Bone marrow (tissue), 2 donors: ENCODE measurements around the gene BCAS3.

Experiments used
- DNase-seq, 2 donors: peaks; one replicate each; lab custom pipeline; 2025; lab: John Stamatoyannopoulos, UW

The BCAS3 gene

DNA sequence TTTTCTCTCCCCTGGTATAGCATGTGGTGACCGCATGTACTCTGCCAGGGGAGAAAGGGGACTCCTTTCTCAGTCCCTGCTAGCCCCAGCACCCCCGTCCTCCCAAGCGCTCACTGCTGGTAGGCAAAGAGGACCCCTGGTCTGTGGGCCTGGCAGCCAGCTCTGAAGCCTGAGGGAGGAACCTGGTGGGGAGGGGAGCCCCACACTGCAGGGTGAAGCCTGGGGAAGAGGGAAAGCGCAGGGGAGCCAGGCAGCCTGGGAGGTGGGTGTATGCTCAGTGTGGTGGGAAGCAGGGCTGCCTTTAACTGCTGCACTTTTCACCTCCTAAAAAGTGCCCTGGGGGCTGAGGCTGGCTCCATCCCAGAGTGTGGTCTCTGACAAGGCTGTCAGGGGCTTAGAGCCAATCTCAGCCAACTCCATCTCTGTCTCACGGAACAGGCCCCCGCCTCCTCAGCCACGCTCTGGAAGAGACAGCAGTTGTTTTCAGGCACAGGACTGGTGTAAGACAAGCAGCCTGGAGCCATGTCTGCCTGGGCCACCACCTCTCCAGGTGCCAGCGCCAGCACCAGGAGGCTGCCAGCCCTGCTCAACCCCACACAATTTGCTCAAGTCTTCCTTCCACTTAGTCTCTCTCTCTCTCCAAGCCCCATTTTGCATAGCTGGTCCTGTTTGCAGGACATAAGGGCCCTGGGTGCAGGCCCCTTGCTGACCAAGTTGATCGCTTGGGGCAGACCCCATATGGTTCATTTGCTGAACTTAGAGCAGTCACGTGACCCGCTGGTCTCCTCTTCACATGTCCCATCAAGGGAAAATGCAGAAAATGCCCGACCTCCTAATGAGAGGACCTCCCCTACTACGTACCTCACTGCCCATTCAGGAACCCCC is 707.3 kb downstream of the BCAS3 start:
- DNase-seq: no peak

DNA sequence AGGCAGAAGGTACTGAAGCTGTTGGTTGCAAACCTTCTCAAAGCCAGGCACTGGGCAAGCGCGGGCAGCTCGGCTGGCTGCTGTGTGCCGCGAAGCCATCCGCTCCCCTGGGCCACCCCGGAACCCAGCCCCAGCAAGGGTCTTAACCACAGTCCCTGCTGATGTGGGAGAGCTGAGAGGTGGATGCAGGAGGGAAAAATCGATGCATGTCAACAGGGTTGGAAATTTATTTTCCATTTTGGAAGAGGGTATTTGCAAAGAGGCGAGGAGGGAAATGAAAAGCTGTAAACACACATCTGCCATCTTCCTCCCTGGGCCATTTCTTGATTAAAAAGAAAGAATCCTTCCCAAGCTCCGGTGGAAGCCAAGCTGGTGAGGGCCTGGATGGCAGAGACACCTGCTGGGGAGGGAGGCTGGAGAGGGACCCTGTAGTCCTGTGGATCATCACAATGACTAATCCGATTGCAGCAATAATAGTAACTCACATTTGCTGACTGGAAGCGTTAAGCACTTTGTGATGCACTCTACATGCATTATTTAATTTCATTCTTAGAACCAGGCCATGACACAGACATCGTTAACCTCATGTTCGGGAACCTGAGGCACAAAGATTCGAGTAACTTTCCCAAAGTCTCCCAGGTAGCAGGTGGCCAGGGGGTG is 708.1 kb downstream of the BCAS3 start:
- DNase-seq: no peak

DNA sequence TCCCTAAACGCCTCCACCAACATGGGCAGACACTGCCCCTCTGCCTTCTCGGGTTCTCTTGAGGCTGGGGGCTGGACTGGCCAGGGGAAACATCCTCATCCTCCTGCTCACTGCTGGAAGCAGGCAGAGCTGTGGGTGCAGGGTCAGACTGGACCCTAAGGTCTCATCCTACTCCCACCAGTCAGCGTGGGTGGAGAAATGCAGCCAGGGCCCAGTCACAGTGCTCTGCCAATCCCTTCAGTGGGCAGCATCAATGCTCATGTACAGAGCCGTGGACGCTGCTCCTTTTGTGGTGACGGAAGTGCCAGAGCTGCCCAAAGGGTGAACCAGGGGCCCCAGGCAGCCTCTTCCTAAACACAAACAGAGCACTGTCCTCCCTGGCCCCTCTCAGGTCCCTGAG is 708.6 kb downstream of the BCAS3 start:
- DNase-seq: no peak

DNA sequence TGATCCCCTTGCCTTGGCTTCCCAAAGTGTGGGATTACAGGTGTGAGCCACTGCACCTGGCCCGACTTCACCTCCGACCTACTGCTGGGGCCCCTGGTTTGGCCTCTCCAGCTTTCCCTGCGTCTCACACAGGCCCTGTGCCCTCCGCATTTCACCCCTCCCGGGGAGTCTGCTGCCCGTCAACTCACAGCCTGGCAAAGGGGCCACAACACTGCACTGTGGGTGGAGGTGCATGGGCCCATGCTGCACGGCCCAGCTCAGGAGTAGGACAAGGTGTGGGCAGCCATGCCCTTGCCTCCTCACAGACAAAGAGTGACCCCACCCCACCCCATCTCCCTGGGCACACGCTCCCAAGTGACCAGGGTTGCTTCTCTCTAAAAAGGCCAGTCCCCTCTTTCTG is 709.4 kb downstream of the BCAS3 start:
- DNase-seq: no peak

DNA sequence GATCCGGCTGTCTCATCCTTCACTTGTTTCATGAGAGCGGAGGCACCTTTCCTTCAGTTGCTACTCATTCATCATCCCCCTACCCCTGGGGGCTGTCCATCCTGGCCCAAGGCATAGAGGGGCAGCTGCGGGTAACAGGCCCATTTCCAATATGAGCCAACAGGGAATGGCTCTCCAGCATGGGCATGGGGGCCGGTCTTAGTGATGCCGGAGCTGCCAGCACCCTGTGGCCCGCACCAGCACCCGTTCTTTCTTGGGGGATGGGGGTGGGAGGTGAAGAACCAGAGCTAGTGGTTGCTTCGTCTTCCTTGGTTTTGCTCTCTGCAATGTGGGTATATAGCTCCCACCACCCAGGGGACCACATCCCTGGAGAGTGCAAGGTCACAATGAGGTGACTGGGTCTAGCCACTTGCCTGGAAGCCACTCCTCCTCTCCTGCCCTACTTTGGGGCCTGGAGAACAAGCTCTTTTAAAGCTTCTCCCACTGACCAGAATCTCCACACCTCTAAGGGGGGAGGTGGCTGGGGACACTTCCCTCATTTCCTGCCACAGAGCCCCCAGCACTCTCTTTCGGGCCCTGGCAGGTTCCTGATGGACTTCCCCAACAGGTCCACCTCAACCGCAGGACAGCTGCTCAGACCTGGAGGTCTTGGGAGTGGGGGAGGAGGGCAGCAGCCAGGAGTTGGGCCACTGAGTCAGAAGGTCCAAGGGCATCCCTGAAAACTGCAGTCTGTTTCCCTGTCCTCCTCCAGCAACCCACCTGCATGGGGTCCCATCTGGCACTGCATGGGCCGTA is 710.1 kb downstream of the BCAS3 start:
- DNase-seq: no peak

DNA sequence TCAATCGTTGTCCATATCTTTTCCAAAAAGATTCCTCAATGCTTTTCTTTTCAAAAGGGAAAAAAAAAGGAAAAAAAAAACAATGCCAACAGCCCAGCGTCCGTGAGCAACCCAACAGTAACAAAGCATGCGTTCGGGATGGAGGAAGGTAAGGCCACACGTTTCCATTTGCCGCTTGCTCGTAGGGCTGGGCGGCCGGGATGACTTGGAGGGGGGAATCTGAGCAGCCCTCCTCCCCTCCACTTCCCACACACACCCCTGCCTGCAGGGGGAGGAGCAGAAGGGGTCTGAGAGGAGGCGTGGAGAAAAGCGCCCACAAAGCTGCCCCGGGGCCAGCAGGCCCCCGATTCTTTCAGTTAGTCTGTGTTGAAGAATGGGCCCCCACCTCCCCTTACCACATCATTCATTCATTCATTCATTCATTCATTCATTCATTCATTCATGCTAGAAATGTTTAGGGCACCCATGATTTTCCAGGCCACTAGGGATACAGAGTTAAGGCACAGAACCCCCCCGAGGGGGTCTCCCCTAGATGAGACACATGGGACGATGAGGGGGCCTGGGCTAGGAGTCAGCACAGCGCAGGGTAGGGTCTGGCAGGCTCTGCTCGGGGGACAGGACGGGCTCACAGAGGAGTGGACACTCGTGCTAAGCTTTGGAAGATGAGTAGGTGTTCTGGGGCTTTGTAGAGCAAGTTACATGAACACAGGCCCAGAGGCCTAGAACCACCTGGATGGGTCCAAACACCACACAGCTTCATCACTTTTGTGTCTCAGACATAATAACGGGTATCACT is 711.1 kb downstream of the BCAS3 start:
- DNase-seq: no peak

DNA sequence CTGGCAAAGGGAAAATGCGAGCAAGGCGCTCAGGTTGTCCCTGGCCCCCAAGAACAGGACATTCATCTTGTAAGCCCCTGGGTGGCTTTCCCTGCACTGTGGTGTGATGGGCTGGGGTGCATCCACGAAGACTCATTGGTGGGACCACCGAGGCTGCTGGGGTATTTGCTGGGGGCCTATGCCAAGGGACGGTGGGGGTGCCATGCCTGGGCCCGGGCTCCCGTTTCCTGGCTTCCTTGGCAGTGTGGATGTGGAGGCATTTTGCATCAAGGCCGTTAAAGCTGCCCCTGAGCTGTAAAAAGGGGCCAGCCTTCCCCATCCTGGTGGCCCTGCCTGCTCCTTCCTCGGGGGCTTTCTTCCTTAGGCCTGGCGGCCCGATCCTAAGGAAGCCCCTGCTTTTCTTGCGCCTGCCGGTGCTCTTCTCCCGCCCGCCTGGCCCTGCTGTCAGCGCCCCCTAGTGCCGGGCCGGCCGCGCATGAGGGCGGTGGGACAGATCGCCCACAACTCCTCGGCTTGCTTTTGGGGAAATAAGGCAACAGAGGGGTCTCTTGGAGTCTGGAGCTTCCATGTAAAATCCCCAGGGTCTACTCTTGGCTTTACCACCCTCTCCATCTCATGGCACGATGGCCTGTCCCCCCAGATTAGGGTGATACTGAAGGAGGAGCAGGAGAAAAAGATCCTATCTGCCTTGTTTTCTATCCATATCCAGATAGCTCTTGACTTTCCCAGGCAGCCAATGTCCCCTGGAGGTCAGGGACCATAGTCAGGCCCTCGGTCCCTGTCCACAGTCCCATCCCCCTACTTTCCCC is 712.2 kb downstream of the BCAS3 start:
- peak in 1 of 2 donors; percentile 19 for DNase-seq

DNA sequence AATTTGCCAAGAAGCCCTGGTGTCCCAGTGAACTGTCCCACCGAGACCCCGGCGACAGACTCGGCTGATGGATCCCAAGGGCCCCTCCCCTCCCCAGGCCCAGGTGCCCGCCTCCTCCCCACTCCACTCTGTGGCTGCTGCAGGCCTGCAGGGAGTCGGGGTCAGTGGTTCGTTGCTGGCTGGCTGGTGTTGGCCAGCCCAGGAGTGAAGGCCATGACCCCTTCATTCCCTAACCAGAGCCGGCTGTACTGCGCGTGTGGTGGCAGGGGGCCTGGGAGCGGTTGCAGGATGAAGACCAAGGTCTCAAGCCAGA is 712.8 kb downstream of the BCAS3 start:
- no peak for DNase-seq

DNA sequence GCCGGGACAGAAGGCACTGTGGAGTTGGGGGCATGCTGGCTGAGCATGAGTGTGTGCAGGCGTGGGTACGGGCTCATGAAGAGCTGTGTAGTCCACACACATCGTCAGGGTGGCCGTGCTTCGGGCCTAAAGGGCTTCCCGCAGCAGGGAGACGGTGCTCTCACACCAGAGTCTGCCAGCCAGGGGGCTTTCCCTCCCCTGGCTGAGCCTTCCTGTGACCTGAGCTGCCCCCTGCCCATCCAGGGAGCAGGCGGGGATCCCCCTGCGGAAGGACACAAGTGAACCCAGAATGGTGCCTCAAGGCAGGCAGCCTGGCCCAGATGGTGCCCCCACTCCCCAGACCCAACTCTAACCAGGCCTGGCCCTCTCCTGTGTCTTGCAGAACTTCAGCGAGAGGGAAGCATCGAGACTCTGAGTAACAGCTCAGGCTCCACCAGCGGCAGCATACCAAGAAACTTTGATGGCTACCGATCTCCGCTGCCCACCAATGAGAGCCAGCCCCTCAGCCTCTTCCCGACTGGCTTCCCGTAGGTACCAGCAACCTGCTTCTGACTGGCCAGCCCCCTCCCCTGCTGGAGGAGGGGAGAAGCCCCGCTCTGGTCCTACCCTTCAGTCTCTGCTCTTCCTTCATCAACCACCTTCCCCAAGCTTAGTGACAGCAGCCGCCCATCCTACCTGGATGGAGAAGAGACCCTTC is 714.1 kb downstream of the BCAS3 start:
- no peak for DNase-seq

DNA sequence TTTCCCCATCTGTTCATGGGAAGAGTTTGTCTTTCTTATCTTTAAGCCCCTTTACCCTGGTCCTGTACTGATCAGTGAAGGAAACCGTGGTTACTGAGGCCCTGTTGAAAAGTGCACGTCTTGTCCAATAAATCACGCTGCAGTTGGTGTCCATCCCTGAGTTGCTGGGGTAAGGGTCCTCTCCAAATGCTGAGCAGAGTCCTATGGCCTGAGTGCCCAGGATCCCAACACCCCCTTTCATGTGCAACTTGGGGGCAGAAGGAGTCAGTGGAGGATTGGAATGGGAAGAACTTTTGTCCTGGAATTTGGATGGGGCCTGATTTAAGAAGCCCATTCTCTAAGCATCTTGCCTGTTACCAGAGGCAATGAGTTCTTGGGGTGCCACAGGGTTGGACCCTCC is 715.0 kb downstream of the BCAS3 start:
- no peak for DNase-seq

DNA sequence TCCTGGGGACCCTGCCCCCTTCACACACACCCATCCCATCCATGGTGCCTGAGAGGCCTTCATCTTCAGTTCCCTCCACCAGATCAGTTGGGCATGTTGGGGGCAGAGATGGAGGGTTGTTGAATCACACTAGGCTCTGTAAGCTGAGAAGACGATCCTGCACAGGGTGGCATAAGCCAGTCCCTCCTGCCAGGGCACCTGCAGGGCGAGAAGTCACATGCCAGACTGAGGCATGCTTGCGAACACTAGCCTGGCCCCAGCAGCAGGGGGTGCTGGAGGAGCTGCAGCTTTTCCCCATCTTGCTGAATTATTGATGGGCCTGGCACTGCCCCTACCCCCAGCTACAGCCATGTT is 715.9 kb downstream of the BCAS3 start:
- no peak for DNase-seq

DNA sequence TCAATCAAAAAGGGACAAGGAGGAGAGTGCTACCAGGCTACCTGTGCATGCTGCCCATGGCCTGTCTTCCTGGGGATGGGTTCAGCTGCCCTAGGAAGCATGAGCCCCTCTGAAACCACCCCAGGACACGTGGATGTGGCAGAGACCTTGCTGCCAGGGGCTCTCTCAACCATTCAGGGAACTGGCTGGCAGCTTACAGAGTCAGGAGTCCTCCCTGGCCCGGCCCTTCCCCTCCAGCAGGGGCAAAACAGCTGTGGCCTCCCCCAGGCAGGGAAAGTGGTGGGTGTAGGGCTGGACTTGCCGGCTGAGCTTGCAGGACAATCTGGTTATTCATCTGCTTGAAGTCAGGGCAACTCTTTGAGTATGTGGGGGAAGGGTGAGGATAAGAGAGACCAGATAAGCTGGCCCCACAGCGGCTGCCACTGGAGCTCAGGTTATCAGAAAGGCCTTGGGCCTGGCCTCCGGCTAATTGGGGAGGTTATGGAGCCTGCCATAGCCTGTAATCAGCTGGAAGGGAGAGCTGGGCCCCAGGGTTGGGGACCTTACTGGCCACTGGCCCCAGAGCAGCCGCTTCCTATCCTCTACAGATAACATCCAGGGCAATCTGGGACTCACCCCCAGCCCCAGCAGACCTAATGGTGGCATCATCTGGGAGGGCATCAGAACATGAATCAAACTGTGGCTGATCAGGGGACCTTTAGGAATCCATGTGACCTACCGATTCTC is 716.4 kb downstream of the BCAS3 start:
- DNase-seq: no peak

DNA sequence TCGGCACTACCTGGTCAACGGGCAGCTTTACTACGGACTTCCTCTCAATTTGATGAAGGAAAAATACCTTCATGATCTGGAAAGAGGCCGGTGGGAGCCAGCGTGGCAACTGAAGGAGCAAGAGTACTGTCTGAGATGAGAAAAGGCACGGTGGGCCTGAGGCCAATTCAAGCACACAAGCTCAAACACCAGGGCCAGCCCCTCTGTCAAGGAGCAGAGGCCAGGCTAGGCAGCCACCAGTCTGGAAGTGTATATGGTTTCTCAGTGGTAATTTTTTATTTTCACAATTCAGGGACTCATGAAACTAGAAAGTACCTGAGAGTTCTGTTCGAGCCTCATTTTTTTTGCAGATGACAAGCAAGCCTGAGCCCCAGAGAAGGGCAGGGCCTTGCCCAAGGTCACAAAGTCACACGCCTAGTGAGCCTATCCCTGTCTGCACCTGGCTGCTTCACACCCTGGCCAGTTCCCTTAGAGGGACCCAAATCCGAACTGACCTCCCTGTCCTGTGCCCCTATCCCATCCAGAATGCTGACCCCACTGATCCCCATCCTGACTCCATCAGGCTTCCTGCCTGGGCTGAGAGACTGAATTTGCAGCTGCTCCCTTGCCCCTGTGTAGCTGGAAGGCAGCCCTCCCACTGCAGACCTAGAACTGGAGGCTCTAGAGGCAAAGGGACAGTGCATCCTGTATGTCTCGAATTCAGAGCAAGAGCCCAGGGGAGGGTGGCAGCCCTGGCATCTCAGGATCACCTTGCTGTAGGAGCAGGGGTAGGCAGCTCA is 717.2 kb downstream of the BCAS3 start:
- no peak for DNase-seq

DNA sequence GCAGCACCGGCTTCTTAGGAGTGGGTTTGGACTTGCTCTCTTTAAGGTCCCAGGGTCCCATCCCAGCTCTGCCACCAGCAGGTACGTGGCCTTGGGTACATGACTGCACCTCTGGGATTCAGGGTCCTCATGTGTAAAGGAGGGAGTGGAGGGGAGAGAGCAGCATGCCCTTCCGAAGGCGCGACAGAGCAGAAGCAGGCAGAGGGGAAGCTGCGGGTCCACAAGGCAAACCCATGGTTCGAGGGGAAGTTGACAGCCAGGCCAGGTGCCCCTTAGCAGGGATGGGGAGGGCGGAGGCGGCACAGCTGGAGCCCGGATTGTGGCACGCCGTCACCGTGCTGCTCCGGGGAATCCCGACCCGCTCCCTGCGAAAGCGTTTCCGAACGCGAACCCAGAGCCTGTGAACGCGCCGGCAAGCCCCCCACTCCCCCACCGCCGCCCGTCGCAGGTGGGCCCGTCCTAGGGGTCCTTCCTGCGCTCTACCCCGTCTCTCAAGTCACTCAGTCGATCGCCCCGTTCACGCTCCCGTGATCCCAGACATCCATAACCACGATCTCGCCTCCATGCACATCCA is 717.8 kb downstream of the BCAS3 start:
- DNase-seq: no peak

DNA sequence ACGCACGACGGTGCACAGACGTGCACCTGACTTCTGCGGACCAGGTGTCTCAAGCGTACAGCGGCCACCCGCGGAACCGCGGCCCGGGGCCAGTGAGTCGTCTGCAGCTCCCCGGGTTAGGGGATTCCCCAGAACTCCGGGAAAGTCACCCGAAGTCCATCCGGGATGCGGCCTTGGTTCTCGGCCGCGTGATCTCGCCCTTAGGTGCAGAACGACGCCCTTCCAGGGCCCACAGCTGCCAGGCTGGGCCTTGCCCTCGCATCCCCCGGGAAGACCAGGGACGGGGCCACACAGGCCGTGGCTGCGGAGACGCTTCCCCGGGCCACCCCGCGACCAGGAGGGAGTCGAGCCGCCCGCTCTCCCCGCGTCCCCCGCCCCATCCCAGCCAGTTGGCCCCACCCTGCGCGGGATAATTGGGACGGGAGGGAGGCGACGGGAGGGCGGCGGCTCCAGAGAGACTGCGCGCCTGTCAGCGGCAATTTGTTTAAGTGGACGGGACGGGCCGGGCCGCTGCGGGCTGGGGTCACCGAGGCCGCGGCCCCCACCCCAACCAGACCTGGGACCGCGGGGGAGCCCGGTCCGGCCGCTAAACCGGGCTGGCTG is 718.4 kb downstream of the BCAS3 start:
- no peak for DNase-seq

DNA sequence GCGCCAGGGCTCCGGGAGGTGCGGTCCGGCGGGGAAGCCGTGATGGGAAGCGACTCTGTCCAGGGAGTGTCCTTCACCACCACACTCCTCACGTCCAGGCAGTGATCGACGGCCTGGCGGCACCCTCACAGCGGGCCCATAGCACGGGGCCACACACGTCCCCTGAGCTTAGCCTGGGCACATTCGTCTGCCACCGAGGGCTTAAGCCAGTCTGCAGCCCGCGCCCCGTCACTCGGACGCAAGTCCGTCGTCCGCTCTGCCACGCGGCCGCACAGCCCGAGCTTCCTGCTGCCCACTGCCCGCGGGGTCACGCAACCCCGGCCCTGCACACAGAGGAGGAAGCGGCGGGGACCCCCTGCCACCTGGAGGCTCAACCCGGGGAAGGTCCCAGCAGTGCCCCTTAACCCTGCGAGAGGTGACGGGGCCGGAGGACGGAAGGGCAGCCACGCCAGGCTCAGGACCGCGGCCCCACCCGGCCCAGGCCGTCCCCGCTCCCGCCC is 719.0 kb downstream of the BCAS3 start:
- no peak for DNase-seq

DNA sequence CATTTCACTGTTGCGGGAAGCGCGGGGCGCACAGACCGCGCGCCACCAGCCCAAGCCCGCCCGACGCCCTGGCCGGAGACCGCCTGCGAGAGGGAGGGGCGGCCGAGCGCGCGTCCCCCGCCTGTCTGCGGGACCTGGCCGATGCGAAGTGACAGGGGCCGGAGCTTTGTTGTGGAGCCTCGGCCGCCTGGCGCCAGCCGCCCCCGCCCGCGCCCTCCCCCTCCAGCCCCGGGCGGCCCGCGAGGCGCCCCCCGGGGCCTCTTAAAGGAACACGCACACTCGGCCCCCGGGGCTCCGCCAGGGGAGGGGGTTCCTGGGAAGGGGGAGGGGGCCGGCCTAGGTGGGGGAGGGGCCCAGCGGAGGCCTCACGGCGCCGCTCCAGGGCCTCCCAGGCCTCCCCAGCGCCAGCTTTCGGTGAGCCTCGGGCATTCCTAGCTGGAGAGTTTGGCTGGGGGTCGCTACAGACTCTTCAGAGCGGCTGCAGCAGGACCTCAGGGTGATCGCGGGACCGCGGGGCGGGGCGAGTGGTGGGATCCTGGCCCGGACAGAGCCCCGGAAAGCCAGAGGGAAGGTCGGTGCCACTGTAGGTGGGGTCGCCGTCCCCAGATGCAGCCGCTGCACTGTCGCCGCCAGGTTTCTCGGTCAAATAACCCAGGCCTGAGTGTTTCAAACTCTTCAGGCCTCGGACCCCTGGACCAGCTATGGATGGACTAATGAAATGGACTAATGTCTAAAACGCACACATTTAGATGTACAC is 719.6 kb downstream of the BCAS3 start:
- DNase-seq: no peak

DNA sequence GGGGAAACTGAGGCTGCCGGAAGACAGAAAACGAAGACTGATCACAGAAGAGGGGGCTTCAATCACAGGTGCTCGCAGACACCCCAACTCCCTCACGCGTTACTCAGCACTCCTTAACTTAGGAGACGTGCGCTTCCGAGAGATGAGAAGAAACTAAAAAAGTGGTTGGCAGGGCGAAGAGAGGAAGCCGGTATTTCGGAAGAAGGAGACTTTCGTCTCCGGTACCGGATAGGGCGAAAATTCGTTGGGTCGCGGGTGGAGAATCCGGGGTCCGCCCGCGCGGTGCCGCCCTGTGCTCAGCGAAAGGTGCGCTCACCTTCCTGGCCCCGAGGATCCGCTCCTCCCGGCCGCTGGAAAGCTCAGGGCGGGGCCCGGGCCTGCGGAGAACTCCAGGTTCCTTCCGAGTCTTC is 721.1 kb downstream of the BCAS3 start:
- no peak for DNase-seq
